SKM-1 (cell line): ENCODE measurements around the gene DOCK2.
"Not testable (repeated sequence)": the region's sequence is repeated elsewhere in the genome, so short reads cannot be mapped to it uniquely, and the experiment has no call there.

Experiments used
- DNase-seq: peaks from one replicate; lab custom pipeline; 2025; ENCODE audit not compliant: unreplicated experiment; lab: John Stamatoyannopoulos, UW

DOCK2 gene

GRCh38 chr5:170077526-170077925, 440.5 kb downstream of the DOCK2 start:
- DNase-seq: no peak

- DNase-seq: no peak
Measured at GRCh38 chr5:170078458-170078857, 441.4 kb downstream of the DOCK2 start.

- no peak for DNase-seq
Measured at GRCh38 chr5:170078931-170079330, 441.9 kb downstream of the DOCK2 start.

- no peak for DNase-seq
Measured at GRCh38 chr5:170080217-170080616, 443.1 kb downstream of the DOCK2 start.

- no peak for DNase-seq
Measured at GRCh38 chr5:170080786-170081445, 443.8 kb downstream of the DOCK2 start.

GRCh38 chr5:170081616-170082015, 444.5 kb downstream of the DOCK2 start:
- DNase-seq: no peak

- DNase-seq: no peak
Measured at GRCh38 chr5:170082701-170083100, 445.6 kb downstream of the DOCK2 start.

GRCh38 chr5:170087168-170087817, 450.2 kb downstream of the DOCK2 start:
- DNase-seq: no peak

- DNase-seq: no peak
Measured at GRCh38 chr5:170092455-170093101, 455.5 kb downstream of the DOCK2 start.

GRCh38 chr5:170094329-170094728, 457.3 kb downstream of the DOCK2 start:
- DNase-seq: not testable (repeated sequence)

- peak; percentile 73 for DNase-seq
Measured at GRCh38 chr5:170095646-170096045, 458.6 kb downstream of the DOCK2 start.

GRCh38 chr5:170097934-170098333, 460.9 kb downstream of the DOCK2 start:
- DNase-seq: peak; percentile 18

- DNase-seq: peak; percentile 79
Measured at GRCh38 chr5:170100066-170100943, 463.2 kb downstream of the DOCK2 start.

- no peak for DNase-seq
Measured at GRCh38 chr5:170103447-170103846, 466.4 kb downstream of the DOCK2 start.

GRCh38 chr5:170104299-170104698, 467.2 kb downstream of the DOCK2 start:
- no peak for DNase-seq

- DNase-seq: no peak
Measured at GRCh38 chr5:170104710-170105109, 467.6 kb downstream of the DOCK2 start.

- no peak for DNase-seq
Measured at GRCh38 chr5:170105642-170106611, 468.9 kb downstream of the DOCK2 start, which contains the start of gene FOXI1. Gene FOXI1, plus strand, starts transcription at chr5:170105897. Its CDS starts 61 bp downstream, at chr5:170105958.

GRCh38 chr5:170107674-170108073, 470.6 kb downstream of the DOCK2 start:
- DNase-seq: no peak

GRCh38 chr5:170108266-170108785, 471.3 kb downstream of the DOCK2 start:
- DNase-seq: no peak
